ENCODE data around the gene RSPH10B.
A peak's percentile ranks its signal among the peaks of the same experiment; 100 is the strongest.
"Not testable (repeated sequence)": the region's sequence is repeated elsewhere in the genome, so short reads cannot be mapped to it uniquely, and the experiment has no call there.

The RSPH10B gene

GRCh38 chr7:5924630-5925029 lies 45.9 kb downstream of the RSPH10B start:
- H3K36me3 ChIP-seq (ENCODE audit: insufficient read depth, low read length); H3K27ac ChIP-seq (ENCODE audit: low read depth, low read length); H3K79me2 ChIP-seq (ENCODE audit: control insufficient read depth, insufficient read depth, low read length, unreplicated experiment); H2AFZ ChIP-seq (ENCODE audit: low read length, unreplicated experiment); H3K4me3 ChIP-seq (ENCODE audit: low read depth, low read length); H3K4me1 ChIP-seq (ENCODE audit: control insufficient read depth, insufficient read depth, low read length, unreplicated experiment); H3K27me3 ChIP-seq (ENCODE audit: insufficient read depth, low read length): not testable (repeated sequence)

GRCh38 chr7:5924180-5924579 lies 46.3 kb downstream of the RSPH10B start:
- H2AFZ ChIP-seq (ENCODE audit: low read length, unreplicated experiment); H3K4me3 ChIP-seq (ENCODE audit: low read depth, low read length); H3K79me2 ChIP-seq (ENCODE audit: control insufficient read depth, insufficient read depth, low read length, unreplicated experiment); H3K4me1 ChIP-seq (ENCODE audit: control insufficient read depth, insufficient read depth, low read length, unreplicated experiment); H3K27ac ChIP-seq (ENCODE audit: low read depth, low read length); H3K36me3 ChIP-seq (ENCODE audit: insufficient read depth, low read length); H3K27me3 ChIP-seq (ENCODE audit: insufficient read depth, low read length): not testable (repeated sequence)

DNA sequence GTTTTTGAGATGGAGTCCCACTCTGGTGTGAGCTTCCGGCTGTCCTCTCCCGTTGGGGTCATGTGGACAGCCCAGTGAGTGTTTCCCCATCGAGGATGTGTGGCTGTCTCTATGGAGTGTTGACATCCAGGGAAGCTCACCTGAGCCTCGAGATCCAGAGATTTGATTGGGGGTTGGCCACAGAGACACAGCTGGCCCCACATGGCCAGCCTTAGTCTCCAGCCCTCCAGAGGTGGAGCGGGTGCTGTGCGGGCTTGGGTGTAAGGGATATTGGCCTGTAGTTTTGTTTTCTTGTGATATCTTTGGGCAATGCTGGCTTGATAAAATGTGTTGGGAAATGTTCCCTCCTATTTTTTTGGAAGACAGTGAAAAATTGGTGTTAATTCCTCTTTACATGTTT lies 54.0 kb downstream of the RSPH10B start:
- not testable (repeated sequence) for H2AFZ ChIP-seq (ENCODE audit: low read length, unreplicated experiment); H3K27me3 ChIP-seq (ENCODE audit: insufficient read depth, low read length); H3K36me3 ChIP-seq (ENCODE audit: insufficient read depth, low read length); H3K4me1 ChIP-seq (ENCODE audit: control insufficient read depth, insufficient read depth, low read length, unreplicated experiment); H3K27ac ChIP-seq (ENCODE audit: low read depth, low read length); H3K79me2 ChIP-seq (ENCODE audit: control insufficient read depth, insufficient read depth, low read length, unreplicated experiment); H3K4me3 ChIP-seq (ENCODE audit: low read depth, low read length)

GRCh38 chr7:5908835-5909234 lies 61.7 kb downstream of the RSPH10B start:
- H3K27me3 ChIP-seq (ENCODE audit: insufficient read depth, low read length); H3K79me2 ChIP-seq (ENCODE audit: control insufficient read depth, insufficient read depth, low read length, unreplicated experiment); H3K4me1 ChIP-seq (ENCODE audit: control insufficient read depth, insufficient read depth, low read length, unreplicated experiment); H2AFZ ChIP-seq (ENCODE audit: low read length, unreplicated experiment); H3K36me3 ChIP-seq (ENCODE audit: insufficient read depth, low read length); H3K4me3 ChIP-seq (ENCODE audit: low read depth, low read length); H3K27ac ChIP-seq (ENCODE audit: low read depth, low read length): not testable (repeated sequence)

DNA sequence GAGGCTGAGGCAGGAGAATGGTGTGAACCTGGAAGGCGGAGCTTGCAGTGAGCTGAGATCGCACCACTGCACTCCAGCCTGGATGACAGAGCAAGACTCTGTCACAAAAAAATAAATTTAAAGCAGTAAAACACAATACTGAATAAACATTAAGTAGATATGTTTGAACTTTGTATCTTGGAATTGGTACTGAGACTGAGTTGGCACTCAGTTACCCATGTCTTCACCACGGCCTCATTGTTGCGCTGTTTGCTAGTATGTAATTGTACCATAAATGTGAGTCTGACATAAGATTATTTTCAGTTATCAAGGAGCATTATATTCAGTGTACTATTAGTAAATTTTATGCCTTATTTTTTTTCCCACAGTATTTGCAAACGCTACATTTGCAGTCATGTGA lies 65.8 kb downstream of the RSPH10B start:
- not testable (repeated sequence) for H3K27me3 ChIP-seq (ENCODE audit: insufficient read depth, low read length); H3K4me3 ChIP-seq (ENCODE audit: low read depth, low read length); H3K4me1 ChIP-seq (ENCODE audit: control insufficient read depth, insufficient read depth, low read length, unreplicated experiment); H3K36me3 ChIP-seq (ENCODE audit: insufficient read depth, low read length); H3K27ac ChIP-seq (ENCODE audit: low read depth, low read length); H3K79me2 ChIP-seq (ENCODE audit: control insufficient read depth, insufficient read depth, low read length, unreplicated experiment); H2AFZ ChIP-seq (ENCODE audit: low read length, unreplicated experiment)

DNA sequence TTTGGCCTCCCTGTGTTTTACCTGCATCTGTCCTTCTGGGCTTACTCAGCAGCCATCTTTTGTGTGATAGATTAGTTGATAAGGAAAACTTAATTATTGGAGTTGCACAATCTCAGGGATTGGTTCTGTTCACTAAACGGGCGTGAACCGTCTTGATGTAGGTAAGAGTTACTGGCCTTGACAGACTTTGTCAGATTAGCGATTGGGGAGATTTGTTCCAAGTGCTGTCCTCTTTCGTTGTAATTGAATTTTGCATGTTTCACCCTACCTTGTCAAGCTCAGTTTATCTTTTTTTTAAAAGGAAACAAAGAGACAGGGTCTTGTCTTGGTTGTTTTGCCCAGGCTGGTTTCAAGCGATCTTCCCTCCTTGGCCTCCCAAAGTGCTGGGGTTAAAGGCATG lies 67.5 kb downstream of the RSPH10B start:
- not testable (repeated sequence) for H3K4me1 ChIP-seq (ENCODE audit: control insufficient read depth, insufficient read depth, low read length, unreplicated experiment); H3K36me3 ChIP-seq (ENCODE audit: insufficient read depth, low read length); H3K79me2 ChIP-seq (ENCODE audit: control insufficient read depth, insufficient read depth, low read length, unreplicated experiment); H3K27me3 ChIP-seq (ENCODE audit: insufficient read depth, low read length); H3K27ac ChIP-seq (ENCODE audit: low read depth, low read length); H2AFZ ChIP-seq (ENCODE audit: low read length, unreplicated experiment); H3K4me3 ChIP-seq (ENCODE audit: low read depth, low read length)

DNA sequence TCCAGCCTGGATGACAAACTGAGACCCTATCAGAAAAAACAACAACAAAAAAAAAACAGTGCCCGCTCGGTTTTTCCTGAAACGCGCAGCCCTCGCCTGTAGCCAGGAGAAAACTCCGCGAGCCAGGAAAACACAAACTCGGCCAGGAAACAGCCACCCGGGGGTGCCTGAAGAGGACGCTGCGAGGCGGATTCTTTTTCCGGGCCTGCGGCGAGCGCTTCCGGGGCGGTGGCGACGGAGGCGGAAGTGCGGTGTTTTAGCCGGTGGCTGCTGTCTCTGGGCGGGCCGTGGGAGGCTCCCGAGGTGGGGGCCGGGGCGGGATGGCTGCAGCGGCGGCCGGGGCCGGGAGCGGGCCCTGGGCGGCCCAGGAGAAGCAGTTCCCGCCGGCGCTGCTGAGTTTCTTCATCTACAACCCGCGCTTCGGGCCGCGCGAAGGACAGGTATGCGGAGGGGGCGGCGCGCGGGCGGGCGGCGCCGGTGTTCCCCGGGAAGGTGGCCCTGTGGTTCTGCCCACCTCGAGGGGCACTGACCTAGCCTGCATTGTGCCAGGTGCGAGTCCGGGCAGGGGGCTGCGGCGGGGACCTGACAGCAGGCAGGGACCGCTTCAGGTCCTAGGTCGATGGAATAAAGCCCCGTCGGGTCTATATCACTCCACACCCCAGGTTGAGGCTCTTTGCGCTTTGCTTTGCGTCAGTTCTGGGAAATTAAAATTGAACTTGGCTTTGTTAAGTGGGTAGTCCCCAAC lies 71.8 kb downstream of the RSPH10B start, which contains the start of gene CCZ1:
TSS of gene CCZ1 (plus strand) at position 254 of the 745 bp plus-strand sequence. CDS start at position 321, 67 bp downstream.
- not testable (repeated sequence) for H3K27ac ChIP-seq (ENCODE audit: low read depth, low read length); H3K27me3 ChIP-seq (ENCODE audit: insufficient read depth, low read length); H3K36me3 ChIP-seq (ENCODE audit: insufficient read depth, low read length); H2AFZ ChIP-seq (ENCODE audit: low read length, unreplicated experiment); H3K79me2 ChIP-seq (ENCODE audit: control insufficient read depth, insufficient read depth, low read length, unreplicated experiment); H3K4me1 ChIP-seq (ENCODE audit: control insufficient read depth, insufficient read depth, low read length, unreplicated experiment)
- peak within 1 kb of the TSS; percentile 66 for H3K4me3 ChIP-seq (ENCODE audit: low read depth, low read length)

DNA sequence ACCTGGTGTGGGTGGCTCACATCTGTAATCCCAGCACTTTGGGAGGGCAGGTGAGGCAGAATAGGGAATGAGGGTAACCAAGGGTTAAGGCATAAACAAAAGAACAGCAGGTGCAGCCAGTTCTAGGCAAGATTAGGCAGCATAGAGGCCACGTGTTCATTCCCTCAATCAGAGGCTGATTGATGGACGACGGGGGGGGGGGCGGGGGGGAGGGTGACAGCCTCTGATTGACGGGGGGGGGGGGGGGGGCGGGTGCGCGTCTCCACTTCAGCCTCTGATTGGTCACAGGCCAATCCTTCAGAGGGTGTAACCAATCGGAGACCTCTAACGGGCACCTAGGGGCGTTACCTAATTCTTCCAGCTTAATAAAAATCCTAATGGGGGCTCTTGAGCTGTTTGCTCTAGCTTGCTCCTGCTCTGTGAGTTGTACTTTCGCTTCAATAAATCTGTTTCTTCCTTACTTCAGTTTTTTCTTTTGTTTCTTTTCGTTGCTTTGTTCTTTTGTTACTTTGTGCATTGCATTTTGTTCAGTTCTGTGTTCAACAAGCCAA lies 73.0 kb downstream of the RSPH10B start:
- not testable (repeated sequence) for H3K27me3 ChIP-seq (ENCODE audit: insufficient read depth, low read length); H2AFZ ChIP-seq (ENCODE audit: low read length, unreplicated experiment); H3K79me2 ChIP-seq (ENCODE audit: control insufficient read depth, insufficient read depth, low read length, unreplicated experiment); H3K27ac ChIP-seq (ENCODE audit: low read depth, low read length); H3K4me3 ChIP-seq (ENCODE audit: low read depth, low read length); H3K36me3 ChIP-seq (ENCODE audit: insufficient read depth, low read length); H3K4me1 ChIP-seq (ENCODE audit: control insufficient read depth, insufficient read depth, low read length, unreplicated experiment)

GRCh38 chr7:5892498-5892897 lies 78.0 kb downstream of the RSPH10B start:
- H2AFZ ChIP-seq (ENCODE audit: low read length, unreplicated experiment) = no peak overlapping the region
- no peak overlapping the region for H3K4me3 ChIP-seq (ENCODE audit: low read depth, low read length)
- H3K27ac ChIP-seq (ENCODE audit: low read depth, low read length) = no peak overlapping the region
- H3K79me2 ChIP-seq (ENCODE audit: control insufficient read depth, insufficient read depth, low read length, unreplicated experiment) = no peaks in the 10 kb centered on the region
- H3K4me1 ChIP-seq (ENCODE audit: control insufficient read depth, insufficient read depth, low read length, unreplicated experiment) = no peaks in the 10 kb centered on the region
- no peaks in the 10 kb centered on the region for H3K27me3 ChIP-seq (ENCODE audit: insufficient read depth, low read length)
- H3K36me3 ChIP-seq (ENCODE audit: insufficient read depth, low read length) = no peaks in the 10 kb centered on the region

DNA sequence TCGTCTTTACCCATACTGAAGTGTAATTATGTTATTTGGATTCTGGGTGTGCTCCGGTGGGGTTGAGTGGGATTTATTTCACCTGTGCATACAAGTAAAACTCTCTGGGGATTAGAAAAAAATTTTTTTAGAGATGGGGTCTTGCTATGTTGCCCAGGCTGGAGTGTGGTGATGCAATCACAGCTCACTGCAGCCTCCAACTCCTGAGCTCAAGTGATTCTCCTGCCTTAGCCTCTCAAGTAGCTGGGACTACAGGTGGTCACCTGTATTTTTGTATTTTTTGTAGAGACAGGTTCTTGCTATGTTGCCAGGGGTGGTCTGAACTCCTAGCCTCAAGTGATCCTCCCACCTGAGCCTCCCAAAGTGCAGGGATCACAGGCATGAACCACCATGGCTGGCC lies 80.2 kb downstream of the RSPH10B start:
- H3K27ac ChIP-seq (ENCODE audit: low read depth, low read length); H3K4me1 ChIP-seq (ENCODE audit: control insufficient read depth, insufficient read depth, low read length, unreplicated experiment); H3K27me3 ChIP-seq (ENCODE audit: insufficient read depth, low read length): not testable (repeated sequence)

GRCh38 chr7:5888021-5888420 lies 82.5 kb downstream of the RSPH10B start:
- not testable (repeated sequence) for H3K4me3 ChIP-seq (ENCODE audit: low read depth, low read length); H3K27me3 ChIP-seq (ENCODE audit: insufficient read depth, low read length); H3K79me2 ChIP-seq (ENCODE audit: control insufficient read depth, insufficient read depth, low read length, unreplicated experiment); H3K27ac ChIP-seq (ENCODE audit: low read depth, low read length); H2AFZ ChIP-seq (ENCODE audit: low read length, unreplicated experiment); H3K4me1 ChIP-seq (ENCODE audit: control insufficient read depth, insufficient read depth, low read length, unreplicated experiment); H3K36me3 ChIP-seq (ENCODE audit: insufficient read depth, low read length)

More for the DNA sequence above, 80.2 kb downstream of the RSPH10B start:
- not testable (repeated sequence) for H2AFZ ChIP-seq (ENCODE audit: low read length, unreplicated experiment); H3K4me3 ChIP-seq (ENCODE audit: low read depth, low read length); H3K79me2 ChIP-seq (ENCODE audit: control insufficient read depth, insufficient read depth, low read length, unreplicated experiment); H3K36me3 ChIP-seq (ENCODE audit: insufficient read depth, low read length)

All from ACC112 (cell line).